Measurements from ENCODE around the gene NUDC. TPM values are rescaled to one million over a fixed set of nuclear protein-coding genes. Genes with fewer than 3 reads are reported as not detected.

NUDC gene
- total and polyA plus RNA-seq, 9 of the 15 experiments (the other 6 are each of a cell fraction or from before 2014, with no cell fraction given), result 9.8 to 234 (median 149) TPM

GRCh38 chr1:26900815-26901511, 20.6 kb upstream of the NUDC start (continued):
- TF ChIP-seq ATF6 (CRISPR knock-in tag; IDR thresholded peaks at IDR 0.05), result no peak
- no peak; the same call in 1 of the 2 replicates for TF ChIP-seq HDGF (IDR thresholded peaks at IDR 0.05)
- no peak for TF ChIP-seq POLR2AphosphoS2 (IDR thresholded peaks at IDR 0.05; ENCODE audit: low read length)
- TF ChIP-seq ZNF431 (CRISPR knock-in tag; IDR thresholded peaks at IDR 0.05), result no peak
- TF ChIP-seq CREB1 (IDR thresholded peaks at IDR 0.05), result no peak
- no peak for TF ChIP-seq CREB1 (CRISPR knock-in tag; IDR thresholded peaks at IDR 0.05)
- TF ChIP-seq CLOCK (CRISPR knock-in tag; IDR thresholded peaks at IDR 0.05; ENCODE audit: borderline replicate concordance), result no peak
- TF ChIP-seq NFXL1 (CRISPR knock-in tag; IDR thresholded peaks at IDR 0.05), result no peak
- TF ChIP-seq KDM2B (CRISPR knock-in tag; IDR thresholded peaks at IDR 0.05), result no peak
- no peak for TF ChIP-seq REST (IDR thresholded peaks at IDR 0.05; ENCODE audit: borderline replicate concordance)
- TF ChIP-seq REST (CRISPR knock-in tag; IDR thresholded peaks at IDR 0.05; ENCODE audit: low read depth), result no peak
- no peak for TF ChIP-seq MCM5 (IDR thresholded peaks at IDR 0.05; ENCODE audit: low read depth)
- no peak for TF ChIP-seq CBFA2T2 (conservative IDR thresholded peaks at IDR 0.05)
- no peak for TF ChIP-seq TCFL5 (CRISPR knock-in tag; conservative IDR thresholded peaks at IDR 0.05)
- no peak for TF ChIP-seq MYBL2 (IDR thresholded peaks at IDR 0.05; ENCODE audit: low read depth)
- no peak for TF ChIP-seq MYBL2 (CRISPR knock-in tag; IDR thresholded peaks at IDR 0.05; ENCODE audit: borderline replicate concordance)
- no peak for TF ChIP-seq PHTF2 (CRISPR knock-in tag; IDR thresholded peaks at IDR 0.05)
- TF ChIP-seq ELF4 (CRISPR knock-in tag; IDR thresholded peaks at IDR 0.05), result no peak
